Stimulated activated CD4-positive, alpha-beta T cell treated with anti-CD3 and anti-CD28 coated beads, Interleukin-4, amount 100 ng/mL, for 48 hours (primary cell): ENCODE results near the gene EPDR1.

Source experiments
- DNase-seq, 2 donors: peaks; one replicate each; pipeline ENCODE4 v3.0.0-alpha.2; 2020; ENCODE audit warnings: low read depth in 2 of 2

EPDR1 gene

DNA sequence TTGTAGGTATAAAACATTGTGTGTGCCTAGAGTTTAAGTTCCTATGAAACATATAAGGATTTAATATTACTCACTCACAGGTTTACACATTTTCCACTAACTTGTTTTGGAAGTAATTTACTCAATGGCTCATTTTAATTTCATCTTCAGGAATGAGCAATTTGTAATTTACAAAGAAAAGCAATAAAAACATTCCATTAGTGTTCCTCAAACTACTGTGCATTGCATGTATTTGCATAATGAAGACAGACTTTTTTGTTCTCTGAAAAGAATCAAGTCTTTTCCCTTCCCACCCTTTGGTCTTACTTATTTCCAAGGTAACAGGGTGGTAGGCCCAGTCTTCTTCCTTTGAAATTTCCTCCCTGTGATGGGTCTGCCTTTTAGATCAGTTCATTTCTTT lies 61.2 kb downstream of the EPDR1 start:
- no peak for DNase-seq

DNA sequence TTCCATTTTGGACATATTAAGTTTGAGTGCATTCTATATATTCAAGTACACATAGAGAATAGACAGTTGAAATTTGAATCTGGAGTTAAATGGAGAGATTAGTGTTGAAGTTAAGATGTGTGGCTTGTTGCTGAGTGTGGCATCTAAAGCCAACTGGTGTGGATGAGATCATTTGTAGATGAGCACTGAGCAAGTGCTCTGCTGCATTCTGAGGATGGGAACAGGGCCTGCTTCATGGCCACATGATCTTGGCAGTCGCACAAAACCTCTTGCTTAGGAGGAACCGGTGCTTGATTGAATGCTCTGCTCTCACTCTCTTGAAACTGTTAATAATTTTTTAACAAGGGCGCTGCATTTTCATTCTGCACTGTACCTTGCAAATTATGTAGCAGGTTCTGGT lies 62.0 kb downstream of the EPDR1 start:
- DNase-seq = no peak

DNA sequence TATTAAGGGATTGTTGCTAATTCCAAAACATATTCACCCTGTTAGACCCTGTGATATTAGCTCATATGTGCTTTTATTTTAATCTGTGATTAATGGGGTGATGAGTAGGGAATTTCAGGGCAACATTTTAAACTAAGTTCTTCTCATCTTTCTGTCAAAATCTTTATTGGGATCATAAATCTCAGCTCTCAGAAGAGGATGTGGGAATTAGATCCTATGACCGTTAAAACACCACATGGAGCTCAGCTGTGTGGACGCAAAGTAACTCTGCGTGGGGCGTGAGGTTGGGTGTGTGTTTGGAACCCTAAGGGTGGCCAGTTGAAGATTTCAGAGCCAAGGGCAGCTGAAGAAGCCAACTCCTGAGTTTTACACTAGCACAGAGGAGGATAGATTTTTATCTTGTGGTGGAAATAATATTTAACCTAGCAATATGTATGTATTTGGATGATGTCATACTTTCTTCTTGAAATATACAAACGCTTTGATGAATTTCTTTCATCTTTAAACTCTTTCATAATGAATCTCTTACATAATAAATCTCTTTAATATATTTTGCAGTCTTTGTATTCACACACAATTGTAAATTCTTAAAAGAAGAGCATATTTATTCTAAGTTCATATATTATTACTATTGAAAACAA lies 64.4 kb downstream of the EPDR1 start:
- DNase-seq = no peak

DNA sequence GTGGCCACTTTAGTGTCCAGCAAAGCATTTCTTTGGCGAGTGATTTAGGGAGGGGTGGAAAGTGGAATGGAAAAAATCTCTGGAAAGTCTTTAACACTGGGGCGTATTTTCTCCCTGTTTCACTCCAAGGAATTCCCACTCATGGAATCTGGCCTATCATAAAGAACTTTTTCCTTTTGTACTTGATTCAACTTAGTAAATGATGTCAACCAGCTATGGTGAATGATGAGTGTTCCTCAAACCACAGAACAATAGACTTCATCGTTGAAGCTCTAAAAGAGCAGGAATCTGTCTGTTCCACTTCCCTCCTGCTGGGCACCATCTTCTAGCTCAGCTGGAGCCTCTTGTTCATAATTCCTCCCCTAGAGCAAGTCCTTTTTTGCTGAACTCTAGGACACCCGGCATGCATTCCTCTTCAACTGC lies 66.5 kb downstream of the EPDR1 start:
- no peak for DNase-seq

DNA sequence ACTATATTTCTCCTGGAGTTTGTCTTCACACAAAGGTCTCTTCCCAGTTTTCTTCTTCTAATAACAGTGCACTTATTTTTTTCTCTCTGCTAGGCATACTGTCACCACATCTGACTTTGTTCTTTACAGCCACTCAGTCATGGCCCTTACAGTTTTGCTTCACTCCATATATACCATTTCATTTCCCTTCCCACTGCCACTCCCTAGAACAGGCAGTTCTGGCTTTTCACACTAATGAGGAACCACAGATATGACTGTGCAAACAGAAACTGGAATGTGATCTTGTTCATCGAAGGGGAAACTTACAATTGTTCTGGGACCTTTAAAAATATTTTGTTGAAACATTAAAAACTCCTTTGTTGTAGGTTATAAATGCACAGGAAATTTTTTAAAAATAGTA lies 67.3 kb downstream of the EPDR1 start:
- no peak for DNase-seq

DNA sequence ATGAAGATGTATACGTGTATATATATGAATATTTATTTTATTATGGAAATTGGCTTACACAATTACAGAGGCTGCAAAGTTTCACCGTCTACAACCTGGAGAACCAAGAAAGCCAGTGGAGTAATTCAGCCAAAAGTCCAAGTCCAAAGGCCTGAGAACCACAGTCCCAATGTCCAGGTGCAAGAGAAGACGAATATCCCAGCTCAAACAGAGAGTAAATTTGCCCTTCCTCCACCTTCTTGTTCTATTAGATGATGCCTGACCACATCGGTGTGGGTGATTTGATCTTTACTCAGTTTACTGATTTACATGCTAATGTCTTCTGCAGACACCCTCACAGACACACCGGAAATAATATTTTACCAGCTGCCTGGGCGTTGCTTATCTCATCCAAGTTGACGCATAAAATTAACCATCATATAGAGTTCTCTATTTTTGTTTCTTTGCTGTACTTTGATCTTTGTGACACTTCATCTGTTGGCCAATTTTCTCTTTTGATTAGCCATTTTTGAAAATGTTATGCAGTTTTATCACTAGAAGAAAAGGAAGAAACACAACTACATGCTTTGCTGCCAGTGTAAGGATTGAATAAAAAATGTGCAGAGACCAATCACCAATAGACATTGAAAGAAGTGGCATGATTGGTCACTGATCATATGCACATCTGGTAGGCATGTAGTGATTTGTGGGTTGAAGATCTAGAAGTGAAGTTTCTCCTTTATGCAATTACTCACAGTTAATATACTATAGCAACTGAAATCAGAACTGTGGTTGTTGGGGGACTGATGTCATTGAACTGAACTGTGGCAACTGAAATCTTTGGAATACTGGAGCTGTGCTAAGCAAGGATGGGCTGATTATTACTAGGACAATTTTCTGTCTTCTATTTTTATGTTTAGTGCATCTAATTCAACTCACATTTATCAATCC lies 68.5 kb downstream of the EPDR1 start:
- DNase-seq = no peak

DNA sequence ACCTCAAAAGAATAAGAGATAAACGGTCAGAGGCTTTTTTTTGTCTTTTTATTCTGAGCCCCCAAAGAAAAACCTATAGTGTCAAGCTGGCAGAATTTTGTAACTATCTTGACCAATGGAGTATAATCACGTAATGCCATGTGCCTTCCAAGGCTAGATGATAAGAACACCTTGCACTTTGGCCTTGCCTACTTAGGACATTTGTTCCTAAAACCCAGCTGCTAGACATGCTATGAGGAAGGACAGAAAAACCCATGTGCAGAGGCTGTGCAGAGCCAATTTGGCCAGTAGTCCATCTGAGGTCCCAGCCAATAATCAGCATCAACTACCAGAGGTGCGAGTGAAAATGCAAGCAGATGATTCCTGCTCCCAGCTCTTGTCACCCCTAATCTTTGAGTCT lies 69.9 kb downstream of the EPDR1 start:
- DNase-seq = no peak

DNA sequence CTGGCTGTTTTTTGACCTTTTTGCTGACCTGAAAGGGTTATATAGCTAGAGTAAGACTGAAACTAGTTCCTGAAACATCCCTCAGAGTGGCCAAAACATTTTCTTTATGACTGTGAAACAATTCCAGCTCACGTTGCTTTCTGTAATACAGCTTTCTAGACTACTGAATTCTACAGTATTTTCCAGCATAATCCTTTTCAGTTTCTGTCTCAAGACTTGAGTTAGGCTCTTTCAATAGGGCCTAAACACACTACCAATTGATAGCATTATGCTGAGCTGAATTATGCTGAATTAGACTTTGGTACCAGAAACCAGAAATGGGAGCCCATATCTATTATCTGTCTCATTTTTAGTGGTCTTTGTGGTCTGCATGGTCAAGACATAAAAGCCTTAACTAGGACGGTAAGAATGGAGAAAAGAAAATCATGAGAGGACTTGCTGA lies 72.6 kb downstream of the EPDR1 start:
- DNase-seq = no peak

DNA sequence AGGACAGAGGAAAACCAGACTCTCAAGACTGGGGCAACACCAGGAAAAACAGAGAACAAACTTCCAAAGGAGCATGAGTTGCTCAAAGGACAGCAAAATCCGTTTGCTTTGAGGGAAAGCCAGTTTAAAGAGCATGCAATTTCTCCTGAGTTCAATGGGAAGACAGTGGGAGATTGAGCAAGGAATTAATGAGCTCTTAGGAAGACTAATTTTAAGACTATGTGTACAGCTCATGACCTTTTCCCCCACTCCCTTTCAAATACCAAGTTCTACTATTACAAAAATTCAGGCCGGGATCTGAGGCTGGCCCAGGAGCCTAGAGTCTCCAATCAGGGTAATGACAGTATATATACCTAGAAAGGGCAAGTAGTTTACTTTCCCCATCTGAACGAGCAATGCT lies 79.2 kb downstream of the EPDR1 start:
- DNase-seq = no peak

DNA sequence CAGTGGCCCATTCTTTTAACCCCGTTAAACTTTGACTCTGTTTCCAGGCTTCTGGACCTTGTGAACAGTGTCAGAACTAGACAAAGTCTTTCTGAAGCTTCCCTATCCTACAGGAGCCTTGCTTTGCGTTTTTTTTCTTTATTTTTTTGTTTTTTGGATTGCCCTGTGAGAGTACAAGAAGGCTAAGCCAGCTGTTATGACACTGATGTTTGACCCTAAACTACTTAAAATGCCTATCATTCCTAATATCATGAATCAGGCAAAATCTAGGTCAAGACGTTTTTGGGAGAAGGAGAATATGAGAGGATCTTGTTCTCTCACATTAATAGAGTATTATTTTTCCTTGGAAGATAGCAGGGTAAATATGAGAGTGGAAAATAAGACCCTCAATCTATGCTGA lies 79.8 kb downstream of the EPDR1 start:
- no peak for DNase-seq
